Transverse colon (tissue), 4 donors: Measurements from ENCODE around the gene MED27.

ENCODE experiments used
- CTCF ChIP-seq, 5 experiments: fragments of 200-600 bp in 3 of 5; fragments of 450-650 bp in 2 of 5; sonication (generic) in 3 of 5; IDR thresholded peaks; 1 replicate in 2 of 5; 2 replicates in 3 of 5; pipeline ENCODE4 v1.5.1; 2016 to 2017; ENCODE audit warnings: antibody characterized with exemption in 5 of 5, inconsistent platforms in 3 of 5, mild to moderate bottlenecking in 2 of 5, moderate library complexity in 1 of 5
- EP300 ChIP-seq: sonication (generic); formaldehyde crosslinking; IDR thresholded peaks from one replicate; pipeline ENCODE4 v1.6.1; 2017; ENCODE audit warnings: antibody characterized with exemption, low read depth
- POLR2A ChIP-seq: fragments of 450-650 bp; IDR thresholded peaks from one replicate; pipeline ENCODE4 v1.6.1; 2016; ENCODE audit warnings: antibody characterized with exemption, mild to moderate bottlenecking, moderate library complexity
- POLR2AphosphoS5 ChIP-seq, 3 donors: sonication (generic); formaldehyde crosslinking; IDR thresholded peaks; one replicate each; pipeline ENCODE4 v1.6.1; 2016; ENCODE audit warnings: antibody characterized with exemption in 3 of 3

GRCh38 chr9:131918481-131918880 lies 161.2 kb downstream of the MED27 start:
- TF ChIP-seq POLR2AphosphoS5 (IDR thresholded peaks at IDR 0.05) (no peak), CTCF (IDR thresholded peaks at IDR 0.05) (no peak), POLR2A (no peak), EP300 (no peak)
